NB4 (cell line): ENCODE results near the gene CCDC178.

ENCODE experiments used
- DNase-seq: peaks from one replicate; pipeline ENCODE4 v3.0.0; 2010; ENCODE audit warnings: low read depth
- H3K4me3 ChIP-seq: one replicate; pipeline ENCODE4 v1.5.1; 2011; ENCODE audit warnings: mild to moderate bottlenecking, low read depth, low read length, moderate library complexity
- MAX ChIP-seq: IDR thresholded peaks from 2 replicates; pipeline ENCODE4 v1.6.1; 2011; ENCODE audit warnings: low read depth, low read length
- MYC ChIP-seq: IDR thresholded peaks from 2 replicates; pipeline ENCODE4 v1.6.1; 2011; ENCODE audit warnings: low read depth, low read length
- POLR2A ChIP-seq: IDR thresholded peaks from 2 replicates; pipeline ENCODE4 v1.6.1; 2011; ENCODE audit warnings: mild to moderate bottlenecking; ENCODE audit not compliant: insufficient read length; ENCODE audit errors: extremely low read depth
- TF ChIP-seq, protein P1 (sequence below): IDR thresholded peaks from one replicate; pipeline ENCODE4 v1.5.1; 2012; ENCODE audit warnings: low read depth, low read length

Gene CCDC178

GRCh38 chr18:33116376-33116775, 324.1 kb downstream of the CCDC178 start:
- TF ChIP-seq, protein P1, sequence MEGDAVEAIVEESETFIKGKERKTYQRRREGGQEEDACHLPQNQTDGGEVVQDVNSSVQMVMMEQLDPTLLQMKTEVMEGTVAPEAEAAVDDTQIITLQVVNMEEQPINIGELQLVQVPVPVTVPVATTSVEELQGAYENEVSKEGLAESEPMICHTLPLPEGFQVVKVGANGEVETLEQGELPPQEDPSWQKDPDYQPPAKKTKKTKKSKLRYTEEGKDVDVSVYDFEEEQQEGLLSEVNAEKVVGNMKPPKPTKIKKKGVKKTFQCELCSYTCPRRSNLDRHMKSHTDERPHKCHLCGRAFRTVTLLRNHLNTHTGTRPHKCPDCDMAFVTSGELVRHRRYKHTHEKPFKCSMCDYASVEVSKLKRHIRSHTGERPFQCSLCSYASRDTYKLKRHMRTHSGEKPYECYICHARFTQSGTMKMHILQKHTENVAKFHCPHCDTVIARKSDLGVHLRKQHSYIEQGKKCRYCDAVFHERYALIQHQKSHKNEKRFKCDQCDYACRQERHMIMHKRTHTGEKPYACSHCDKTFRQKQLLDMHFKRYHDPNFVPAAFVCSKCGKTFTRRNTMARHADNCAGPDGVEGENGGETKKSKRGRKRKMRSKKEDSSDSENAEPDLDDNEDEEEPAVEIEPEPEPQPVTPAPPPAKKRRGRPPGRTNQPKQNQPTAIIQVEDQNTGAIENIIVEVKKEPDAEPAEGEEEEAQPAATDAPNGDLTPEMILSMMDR: no peak
- TF ChIP-seq MAX (no peak), MYC (no peak), POLR2A (no peak)
- peak; percentile 2 for DNase-seq
- no peak overlapping the region for H3K4me3 ChIP-seq

- H3K4me3 ChIP-seq: no peak overlapping the region
- TF ChIP-seq, protein P1: no peak
- TF ChIP-seq POLR2A (no peak), MAX (no peak), MYC (no peak)
- no peak for DNase-seq
These were observed 324.6 kb downstream of the CCDC178 start for GRCh38 chr18:33115917-33116316.

- no peak overlapping the region for H3K4me3 ChIP-seq
- TF ChIP-seq POLR2A (no peak), MAX (no peak), MYC (no peak)
- TF ChIP-seq, protein P1: no peak
- DNase-seq: no peak
These were observed 325.0 kb downstream of the CCDC178 start for GRCh38 chr18:33115476-33115875.

DNA sequence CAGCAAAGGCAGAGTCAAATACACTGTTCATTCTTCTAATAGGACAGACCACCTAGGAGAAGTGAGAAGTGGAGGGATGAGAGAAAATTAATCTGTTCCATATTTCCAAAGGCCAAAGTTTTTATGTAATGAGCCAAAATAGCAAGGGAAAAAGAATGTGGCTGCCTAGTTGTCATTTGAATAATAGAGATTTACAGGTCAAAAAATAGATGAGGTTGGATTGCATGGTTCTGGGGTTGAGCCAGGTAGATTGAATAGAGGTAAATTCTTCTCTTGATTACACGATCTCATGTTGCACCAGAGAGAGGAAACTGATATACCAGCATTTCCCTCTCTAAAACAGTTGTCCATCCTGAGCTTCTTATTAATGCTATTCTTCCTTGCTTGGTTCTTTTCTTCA, 325.8 kb downstream of the CCDC178 start:
- no peak for DNase-seq
- H3K4me3 ChIP-seq: no peak overlapping the region
- no peak for TF ChIP-seq MYC
- TF ChIP-seq MAX: no peak
- no peak for TF ChIP-seq POLR2A
- TF ChIP-seq, protein P1: no peak

GRCh38 chr18:33113416-33113815, 327.1 kb downstream of the CCDC178 start:
- TF ChIP-seq MYC: no peak
- TF ChIP-seq, protein P1: no peak
- no peak for TF ChIP-seq POLR2A
- TF ChIP-seq MAX: no peak
- no peak overlapping the region for H3K4me3 ChIP-seq
- no peak for DNase-seq

DNA sequence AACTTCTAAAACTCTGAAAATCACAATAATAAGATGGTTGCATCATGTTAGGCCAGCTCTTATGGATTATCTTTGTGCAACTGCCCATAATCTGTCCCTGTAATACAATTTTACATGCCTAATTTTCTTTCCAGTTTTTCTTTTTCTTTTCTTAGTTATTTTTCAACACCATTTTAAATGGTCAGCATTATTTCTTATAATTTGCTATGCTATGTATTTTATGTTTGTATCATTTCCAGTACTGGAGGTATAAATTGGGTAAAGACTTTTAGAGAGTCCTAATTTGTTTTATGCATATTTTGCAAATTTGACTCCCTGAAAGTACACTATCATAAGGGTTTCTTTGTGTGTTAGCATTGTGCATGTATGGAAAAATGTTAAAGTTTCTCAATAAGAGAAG, 333.0 kb downstream of the CCDC178 start:
- DNase-seq: no peak
- H3K4me3 ChIP-seq: no peak overlapping the region
- TF ChIP-seq POLR2A (no peak), MAX (no peak), MYC (no peak)
- TF ChIP-seq, protein P1: no peak
